ENCODE data around the gene FKBP8. TPM values are rescaled to one million over a fixed set of nuclear protein-coding genes. Genes with fewer than 3 reads are reported as not detected.

FKBP8 gene
- total and polyA plus RNA-seq, 4 donors = 59.1 to 225 (median 101) TPM

- no peaks in the 10 kb centered on the region for H3K9me3 ChIP-seq (ENCODE audit: control insufficient read depth in 4 of 4, low read length in 3 of 4)
- no peak for DNase-seq (ENCODE audit: low spot score)
- H3K27me3 ChIP-seq (ENCODE audit: control insufficient read depth in 4 of 4, insufficient read depth in 4 of 4, low read length in 3 of 4) = no peaks in the 10 kb centered on the region
- peak overlapping the region in 1 of 2 donors; percentile 10 for H3K9ac ChIP-seq (ENCODE audit: low read depth in 1 of 2, low read length in 2 of 2)
- H3K27ac ChIP-seq (ENCODE audit: low read depth in 1 of 2, low read length in 2 of 2) = peak overlapping the region; percentile 67 to 88
- peak; percentile 88 to 90 for TF ChIP-seq RXRA (IDR thresholded peaks at IDR 0.05)
- TF ChIP-seq, protein P1, sequence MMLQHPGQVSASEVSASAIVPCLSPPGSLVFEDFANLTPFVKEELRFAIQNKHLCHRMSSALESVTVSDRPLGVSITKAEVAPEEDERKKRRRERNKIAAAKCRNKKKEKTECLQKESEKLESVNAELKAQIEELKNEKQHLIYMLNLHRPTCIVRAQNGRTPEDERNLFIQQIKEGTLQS (IDR thresholded peaks at IDR 0.05) = no peak
- TF ChIP-seq, protein P2, sequence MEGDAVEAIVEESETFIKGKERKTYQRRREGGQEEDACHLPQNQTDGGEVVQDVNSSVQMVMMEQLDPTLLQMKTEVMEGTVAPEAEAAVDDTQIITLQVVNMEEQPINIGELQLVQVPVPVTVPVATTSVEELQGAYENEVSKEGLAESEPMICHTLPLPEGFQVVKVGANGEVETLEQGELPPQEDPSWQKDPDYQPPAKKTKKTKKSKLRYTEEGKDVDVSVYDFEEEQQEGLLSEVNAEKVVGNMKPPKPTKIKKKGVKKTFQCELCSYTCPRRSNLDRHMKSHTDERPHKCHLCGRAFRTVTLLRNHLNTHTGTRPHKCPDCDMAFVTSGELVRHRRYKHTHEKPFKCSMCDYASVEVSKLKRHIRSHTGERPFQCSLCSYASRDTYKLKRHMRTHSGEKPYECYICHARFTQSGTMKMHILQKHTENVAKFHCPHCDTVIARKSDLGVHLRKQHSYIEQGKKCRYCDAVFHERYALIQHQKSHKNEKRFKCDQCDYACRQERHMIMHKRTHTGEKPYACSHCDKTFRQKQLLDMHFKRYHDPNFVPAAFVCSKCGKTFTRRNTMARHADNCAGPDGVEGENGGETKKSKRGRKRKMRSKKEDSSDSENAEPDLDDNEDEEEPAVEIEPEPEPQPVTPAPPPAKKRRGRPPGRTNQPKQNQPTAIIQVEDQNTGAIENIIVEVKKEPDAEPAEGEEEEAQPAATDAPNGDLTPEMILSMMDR (IDR thresholded peaks at IDR 0.05; ENCODE audit: low read depth, low read length, missing input control) = no peak
- TF ChIP-seq TAF1 (conservative IDR thresholded peaks at IDR 0.05) = no peak
- TF ChIP-seq SP1 (IDR thresholded peaks at IDR 0.05) = peak; percentile 81
- peak in 1 of 2 donors; percentile 42 for TF ChIP-seq RAD21 (IDR thresholded peaks at IDR 0.05)
- TF ChIP-seq HNF4A (conservative IDR thresholded peaks at IDR 0.05) = peak; percentile 58 to 77
- no peak for TF ChIP-seq HNF4G (IDR thresholded peaks at IDR 0.05)
- no peak for TF ChIP-seq ZBTB33 (IDR thresholded peaks at IDR 0.05)
- no peak for TF ChIP-seq JUND (IDR thresholded peaks at IDR 0.05)
- TF ChIP-seq YY1 (IDR thresholded peaks at IDR 0.05) = peak; percentile 38
- TF ChIP-seq, protein P3, sequence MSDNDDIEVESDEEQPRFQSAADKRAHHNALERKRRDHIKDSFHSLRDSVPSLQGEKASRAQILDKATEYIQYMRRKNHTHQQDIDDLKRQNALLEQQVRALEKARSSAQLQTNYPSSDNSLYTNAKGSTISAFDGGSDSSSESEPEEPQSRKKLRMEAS (IDR thresholded peaks at IDR 0.05) = peak; percentile 73
- no peak for TF ChIP-seq FOXA2 (IDR thresholded peaks at IDR 0.05)
- peak; percentile 39 for TF ChIP-seq REST (IDR thresholded peaks at IDR 0.05)
- peak; percentile 78 for TF ChIP-seq NR2F2 (IDR thresholded peaks at IDR 0.05)
- TF ChIP-seq GABPA (IDR thresholded peaks at IDR 0.05 in 1 of 2, conservative IDR thresholded peaks at IDR 0.05 in 1 of 2) = no peak
- WGBS = 44% methylated on average over 9 of the region's 9 CpGs
- peaks cover 46 to 82% (median 73%) of the 10 kb centered on the region in 4 donors for H3K4me1 ChIP-seq (ENCODE audit: control insufficient read depth in 4 of 4, insufficient read depth in 4 of 4, low read length in 3 of 4)
- H3K36me3 ChIP-seq (ENCODE audit: control insufficient read depth in 4 of 4, insufficient read depth in 3 of 4, low read depth in 1 of 4, low read length in 3 of 4) = no peaks in the 10 kb centered on the region
- H3K4me3 ChIP-seq (ENCODE audit: low read depth in 1 of 3, low read length in 3 of 3) = no peak overlapping the region
These were observed 36.2 kb downstream of the FKBP8 start for GRCh38 chr19:18507021-18507726.
